NT2/D1 (cell line): ENCODE results near the gene AHSP.

Experiments used
- DNase-seq: peaks from one replicate; pipeline ENCODE4 v3.0.0-alpha.2; 2011; ENCODE audit warnings: low read depth, low spot score
- H3K27me3 ChIP-seq: 2 replicates; pipeline ENCODE4 v1.6.0; 2011; ENCODE audit warnings: mild to moderate bottlenecking; ENCODE audit not compliant: insufficient read length, insufficient read depth
- H3K36me3 ChIP-seq: 2 replicates; pipeline ENCODE4 v1.6.1; 2011; ENCODE audit warnings: mild to moderate bottlenecking, low read length, mixed read lengths; ENCODE audit not compliant: insufficient read depth, insufficient read length
- H3K4me1 ChIP-seq: 2 replicates; pipeline ENCODE4 v1.5.1; 2011; ENCODE audit not compliant: insufficient read depth, insufficient read length
- H3K4me3 ChIP-seq: 2 replicates; pipeline ENCODE4 v1.5.1; 2011; ENCODE audit warnings: low read depth; ENCODE audit not compliant: insufficient read length
- H3K9ac ChIP-seq: 2 replicates; pipeline ENCODE4 v1.6.0; 2011; ENCODE audit warnings: low read depth; ENCODE audit not compliant: insufficient read length
- H3K9me3 ChIP-seq: 2 replicates; pipeline ENCODE4 v1.5.1; 2011; ENCODE audit warnings: mild to moderate bottlenecking, low read length; ENCODE audit not compliant: insufficient read depth
- SUZ12 ChIP-seq: IDR thresholded peaks from 2 replicates; pipeline ENCODE4 v1.6.1; 2011; ENCODE audit not compliant: insufficient read length, insufficient read depth; ENCODE audit errors: extremely low read depth
- YY1 ChIP-seq: IDR thresholded peaks from 2 replicates; pipeline ENCODE4 v1.6.1; 2011; ENCODE audit not compliant: insufficient read length, insufficient read depth
- ZNF274 ChIP-seq: IDR thresholded peaks from 2 replicates; pipeline ENCODE4 v1.6.1; 2011; ENCODE audit warnings: mild to moderate bottlenecking, low read depth, low read length

AHSP gene

GRCh38 chr16:31489616-31490584, 37.8 kb upstream of the AHSP start:
- H3K36me3 ChIP-seq: peaks cover 44% of the 10 kb centered on the region
- DNase-seq: no peak
- no peak for TF ChIP-seq ZNF274
- no peak for TF ChIP-seq YY1
- no peak for TF ChIP-seq SUZ12
- no peak overlapping the region for H3K9ac ChIP-seq
- peaks cover 32% of the 10 kb centered on the region for H3K27me3 ChIP-seq
- H3K4me3 ChIP-seq: no peak overlapping the region
- peaks cover 7% of the 10 kb centered on the region for H3K4me1 ChIP-seq
- no peaks in the 10 kb centered on the region for H3K9me3 ChIP-seq

- H3K27me3 ChIP-seq: peaks cover 12% of the 10 kb centered on the region
- no peak overlapping the region for H3K9ac ChIP-seq
- no peak for DNase-seq
- peaks cover 7% of the 10 kb centered on the region for H3K4me1 ChIP-seq
- H3K36me3 ChIP-seq: peaks cover 61% of the 10 kb centered on the region
- TF ChIP-seq ZNF274 (no peak), YY1 (no peak), SUZ12 (no peak)
- H3K4me3 ChIP-seq: no peak overlapping the region
- H3K9me3 ChIP-seq: no peaks in the 10 kb centered on the region
These were observed 35.8 kb upstream of the AHSP start for GRCh38 chr16:31491778-31492418.

- Histone ChIP-seq H3K9me3 (no peaks in the 10 kb centered on the region), H3K4me1 (no peaks in the 10 kb centered on the region), H3K9ac (no peak overlapping the region), H3K27me3 (no peaks in the 10 kb centered on the region), H3K4me3 (no peak overlapping the region), H3K36me3 (peaks cover 78% of the 10 kb centered on the region)
- TF ChIP-seq YY1: no peak
- TF ChIP-seq SUZ12: no peak
- TF ChIP-seq ZNF274: no peak
- DNase-seq: no peak
These were observed 34.1 kb upstream of the AHSP start for GRCh38 chr16:31493506-31494125.

- peaks cover 75% of the 10 kb centered on the region for H3K36me3 ChIP-seq
- H3K4me1 ChIP-seq: no peaks in the 10 kb centered on the region
- no peaks in the 10 kb centered on the region for H3K9me3 ChIP-seq
- no peaks in the 10 kb centered on the region for H3K27me3 ChIP-seq
- no peak for DNase-seq
- H3K9ac ChIP-seq: no peak overlapping the region
- TF ChIP-seq ZNF274 (no peak), YY1 (no peak), SUZ12 (no peak)
- H3K4me3 ChIP-seq: no peak overlapping the region
These were observed 31.0 kb upstream of the AHSP start for GRCh38 chr16:31496670-31497069.

- H3K36me3 ChIP-seq: peaks cover 57% of the 10 kb centered on the region
These were observed 29.2 kb upstream of the AHSP start for GRCh38 chr16:31498493-31498892.

DNA sequence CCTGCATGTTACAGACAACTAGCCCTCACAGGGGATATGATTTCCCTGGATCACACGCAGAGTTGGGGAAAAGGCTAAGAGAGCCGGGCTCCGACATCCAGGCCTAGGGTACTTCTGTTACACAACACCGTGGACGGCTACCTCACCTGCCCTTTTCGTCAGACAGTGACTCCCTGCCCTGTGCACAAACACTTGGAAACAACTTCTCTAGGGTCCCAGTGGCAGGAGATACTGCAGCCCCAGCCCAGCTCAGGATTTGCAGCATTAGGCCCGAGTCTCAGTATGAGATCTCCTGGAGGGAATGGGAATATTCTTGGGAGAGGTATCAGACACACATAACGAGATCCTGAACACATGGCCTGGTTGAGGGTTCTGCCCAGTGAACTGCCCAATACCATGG, 27.8 kb upstream of the AHSP start:
- TF ChIP-seq ZNF274: no peak
- DNase-seq: no peak
- H3K9ac ChIP-seq: no peak overlapping the region
- H3K36me3 ChIP-seq: peaks cover 61% of the 10 kb centered on the region
- H3K4me1 ChIP-seq: no peaks in the 10 kb centered on the region
- no peak overlapping the region for H3K4me3 ChIP-seq
- no peaks in the 10 kb centered on the region for H3K9me3 ChIP-seq
- H3K27me3 ChIP-seq: no peaks in the 10 kb centered on the region

More at GRCh38 chr16:31498493-31498892, 29.2 kb upstream of the AHSP start:
- Histone ChIP-seq H3K4me3 (no peak overlapping the region), H3K9ac (no peak overlapping the region), H3K27me3 (no peaks in the 10 kb centered on the region), H3K9me3 (no peaks in the 10 kb centered on the region), H3K4me1 (no peaks in the 10 kb centered on the region)
- no peak for DNase-seq
- TF ChIP-seq SUZ12: no peak
- no peak for TF ChIP-seq YY1
- no peak for TF ChIP-seq ZNF274

GRCh38 chr16:31501226-31501965, 26.3 kb upstream of the AHSP start:
- Histone ChIP-seq H3K27me3 (no peaks in the 10 kb centered on the region), H3K9ac (no peak overlapping the region), H3K9me3 (no peaks in the 10 kb centered on the region), H3K36me3 (peaks cover 63% of the 10 kb centered on the region), H3K4me1 (no peaks in the 10 kb centered on the region), H3K4me3 (no peak overlapping the region)
- TF ChIP-seq ZNF274 (no peak), SUZ12 (no peak)
- DNase-seq: no peak
